Stimulated activated naive CD8-positive, alpha-beta T cell treated with anti-CD3 and anti-CD28 coated beads, Interleukin-15, Interleukin-2, amounts not matched to agents 100 U/mL and 50 U/mL, for 24 hours (primary cell): ENCODE results near the gene C3.
"Not testable (repeated sequence)": the region's sequence is repeated elsewhere in the genome, so short reads cannot be mapped to it uniquely, and the experiment has no call there.

Source experiments
- ATAC-seq: fragments of 150-1000 bp; cut with Tn5 transposase; one replicate; pipeline ENCODE4 v1.10.0; 2021
- DNase-seq: peaks from one replicate; pipeline ENCODE4 v3.0.0; 2021

The C3 gene

DNA sequence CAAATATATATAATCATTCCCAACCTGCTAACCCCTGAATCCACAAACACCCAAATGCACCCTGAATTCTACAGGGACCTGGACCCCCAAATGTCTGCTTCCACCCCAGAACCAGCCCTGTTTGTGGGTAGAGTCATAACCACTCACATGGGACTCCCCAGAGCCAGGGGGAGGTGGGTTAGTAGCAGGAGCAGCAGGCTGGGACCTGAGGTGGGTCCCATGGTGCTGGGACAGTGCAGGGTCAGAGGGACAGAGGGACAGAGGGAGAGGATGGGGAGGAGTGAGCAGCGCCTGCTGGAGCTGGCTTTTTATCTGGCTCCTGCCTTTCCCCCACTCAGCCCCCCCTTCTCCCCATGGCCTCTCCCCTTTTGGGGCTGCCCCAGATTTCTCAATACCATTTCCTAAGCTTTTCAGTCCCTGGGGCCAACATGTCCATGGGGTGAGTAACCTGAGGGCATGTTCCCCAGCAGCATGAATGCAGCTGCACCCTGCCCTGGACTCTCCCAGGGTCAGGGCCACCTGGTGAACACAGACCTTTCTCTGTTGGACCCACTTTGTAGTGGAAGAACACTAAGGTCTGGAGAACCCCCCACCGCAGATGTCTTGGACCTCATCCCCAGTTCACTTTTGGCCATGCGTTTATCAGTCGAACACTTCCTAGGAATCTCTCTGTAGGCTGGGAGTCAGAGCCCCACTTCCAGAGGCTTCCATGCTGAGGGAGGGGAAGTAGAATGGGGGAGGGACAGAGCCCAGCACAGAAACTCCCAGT is at the start of gene C3:
TSS of gene C3 (minus strand) at position 282 of the 769 bp plus-strand sequence. CDS start at position 221, 61 bp downstream.
- DNase-seq: no peak
- no peak for ATAC-seq

DNA sequence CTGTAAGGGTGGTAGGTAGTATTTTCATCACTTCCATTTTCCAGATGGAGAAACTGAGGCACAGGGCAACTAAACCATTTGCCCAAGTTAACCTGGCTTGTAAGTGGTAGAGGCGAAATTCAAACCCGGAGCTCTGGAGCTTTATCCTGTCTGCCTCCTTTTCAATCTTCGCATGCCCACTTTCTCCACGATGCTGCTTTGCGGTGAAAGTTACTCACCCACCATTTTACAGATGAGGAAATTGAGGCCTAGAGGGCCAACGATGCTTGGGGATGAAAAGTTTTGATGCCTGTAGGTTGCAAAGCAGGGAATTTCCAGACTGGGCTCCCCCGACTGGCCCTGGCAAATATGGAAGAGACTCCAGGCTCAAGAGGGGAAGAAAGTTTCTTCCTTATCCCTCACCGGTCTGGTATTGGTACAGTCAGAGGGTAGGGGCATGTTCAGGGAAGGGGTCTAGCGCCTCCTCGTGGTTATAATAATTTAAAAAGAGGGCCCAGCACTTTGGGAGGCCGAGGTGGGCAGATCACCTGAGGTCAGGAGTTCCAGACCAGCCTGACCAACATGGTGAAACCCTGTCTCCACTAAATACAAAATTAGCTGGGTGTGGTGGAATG is 48.7 kb upstream of the C3 start:
- DNase-seq (no peak), ATAC-seq (no peak)

GRCh38 chr19:6768236-6768785 is 47.9 kb upstream of the C3 start:
- peak; percentile 23 for DNase-seq
- no peak for ATAC-seq

DNA sequence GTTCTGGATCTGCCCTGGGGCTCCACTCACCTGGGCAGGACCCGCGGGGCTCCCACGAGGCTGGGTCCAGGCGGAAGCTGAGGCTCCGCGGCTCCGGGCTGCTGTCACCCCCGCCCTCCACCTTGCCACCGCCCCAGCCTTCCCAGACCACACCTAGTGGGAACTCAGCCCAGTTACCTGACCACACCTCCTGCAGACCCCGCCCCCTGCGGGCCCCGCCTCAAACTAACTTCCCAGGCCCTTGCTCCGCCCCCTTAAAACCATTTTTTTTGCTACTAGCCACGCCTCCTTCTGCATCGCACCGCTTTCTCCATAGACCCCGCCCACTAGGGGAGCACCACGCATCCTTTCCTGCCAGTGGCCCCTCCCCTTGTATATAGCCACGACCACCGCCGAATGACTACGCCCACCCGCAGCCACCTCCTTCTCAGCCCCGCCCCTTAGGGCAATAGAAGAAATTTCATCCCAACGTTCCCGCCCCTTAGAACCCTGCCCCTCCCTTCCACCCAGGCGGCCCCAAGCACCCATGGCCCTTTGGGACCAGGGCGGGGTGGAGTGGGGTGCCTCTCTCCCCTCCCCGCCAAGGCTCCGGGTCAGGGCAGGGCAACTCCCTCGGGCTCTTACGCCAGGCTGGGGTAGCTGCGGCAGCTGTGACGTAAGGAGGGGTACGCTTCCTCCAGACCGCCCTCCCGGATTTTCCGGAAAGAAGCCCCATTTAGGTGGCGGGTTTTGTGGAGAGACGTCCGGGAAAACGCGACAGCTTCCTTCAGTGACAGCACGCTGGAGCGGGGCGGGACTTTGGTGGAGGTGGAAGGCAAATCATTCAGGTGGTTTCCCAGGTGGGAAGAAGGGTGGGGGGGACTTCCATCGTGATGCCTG is 47.1 kb upstream of the C3 start, which contains the start of gene SH2D3A:
TSS of gene SH2D3A (minus strand) at position 79 of the 879 bp plus-strand sequence. CDS start 3,687 bp downstream, outside the sequence.
- DNase-seq (peak; percentile 93), ATAC-seq (peak; percentile 78)

DNA sequence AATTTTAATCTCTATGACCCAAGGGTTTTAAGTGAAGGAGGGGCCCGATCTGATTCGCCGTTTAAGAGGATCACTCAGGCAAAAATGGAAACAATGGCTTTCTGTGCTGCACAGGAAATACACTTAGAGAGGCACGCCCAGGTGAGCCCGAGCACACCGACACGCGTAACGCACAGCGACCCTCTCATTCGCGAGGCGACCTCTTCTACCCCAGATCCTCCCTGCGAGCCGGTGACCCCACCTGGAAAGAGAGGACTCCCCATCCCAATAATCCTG is 46.6 kb upstream of the C3 start:
- no peak for DNase-seq
- ATAC-seq: peak; percentile 20

DNA sequence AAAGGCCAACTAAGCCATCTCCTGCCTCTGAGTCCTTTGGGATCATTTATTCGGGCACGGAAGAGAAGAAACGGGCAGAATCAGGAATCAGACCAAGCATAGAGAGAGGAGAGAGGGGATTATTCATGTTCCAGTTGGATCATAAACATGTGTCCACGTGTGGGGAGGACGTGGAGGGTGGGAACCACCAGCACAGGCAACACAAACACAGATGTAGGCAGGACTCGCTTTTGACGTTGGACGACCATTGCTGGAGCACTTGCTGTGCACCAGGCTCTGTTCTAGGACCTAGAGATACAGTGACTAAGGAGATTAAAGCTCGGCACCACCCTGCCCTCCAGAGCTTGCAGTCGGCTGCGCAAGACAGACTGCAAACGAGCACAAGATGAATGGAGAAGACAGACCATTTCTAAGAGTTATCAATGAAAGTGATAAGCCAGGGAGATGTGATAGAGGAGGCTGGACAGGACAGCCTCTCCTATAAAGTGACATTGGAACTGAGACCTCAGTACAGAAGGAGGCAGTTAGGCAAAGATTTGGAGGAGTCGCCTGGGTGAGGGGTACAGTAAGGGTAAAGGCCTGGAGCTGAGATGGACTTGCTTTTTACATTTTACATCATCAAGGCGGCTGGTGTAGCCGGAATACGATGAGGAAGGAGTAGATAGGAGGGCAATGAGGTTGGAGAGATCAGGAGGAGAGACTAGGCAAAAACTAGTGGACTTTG is 46.1 kb upstream of the C3 start:
- DNase-seq (no peak), ATAC-seq (no peak)

GRCh38 chr19:6765738-6766356 is 45.4 kb upstream of the C3 start:
- DNase-seq (no peak), ATAC-seq (no peak)

- not testable (repeated sequence) for ATAC-seq, DNase-seq
Measured at GRCh38 chr19:6762253-6762797, 41.9 kb upstream of the C3 start.

DNA sequence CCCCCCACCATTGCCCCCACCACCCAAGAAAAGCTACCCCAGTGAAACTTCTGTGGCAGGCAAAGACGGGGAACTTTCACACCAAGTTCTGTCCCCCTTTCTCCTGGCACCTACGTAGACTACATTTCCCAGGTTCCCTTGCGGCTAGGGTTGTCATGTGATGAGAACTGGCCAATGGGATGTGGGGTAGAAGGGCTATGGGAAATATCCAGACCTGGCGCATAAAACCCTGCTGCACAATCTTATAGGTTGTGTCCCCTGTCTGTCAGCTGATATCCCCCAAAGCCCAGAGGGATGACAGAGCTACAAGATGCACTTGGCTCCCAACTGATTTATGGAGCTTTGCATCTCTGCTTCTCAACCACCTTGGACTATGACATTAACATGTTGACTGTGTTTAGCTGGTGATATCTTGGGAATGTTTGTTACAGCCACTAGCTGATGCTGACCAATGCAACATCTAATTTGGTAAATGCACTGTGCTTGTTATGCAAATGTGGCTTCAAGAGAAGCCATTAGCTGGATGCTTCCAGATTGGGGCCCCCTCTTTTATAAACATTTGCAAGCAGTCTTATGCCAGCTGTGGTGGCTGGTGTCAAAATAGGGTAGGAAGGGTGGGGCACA is 40.7 kb upstream of the C3 start:
- peak; percentile 40 for DNase-seq

GRCh38 chr19:6760606-6761005 is 40.2 kb upstream of the C3 start:
- no peak for DNase-seq
- no peak for ATAC-seq

More for the DNA sequence above, 40.7 kb upstream of the C3 start:
- no peak for ATAC-seq

GRCh38 chr19:6754653-6755463 is 34.4 kb upstream of the C3 start:
- no peak for ATAC-seq
- DNase-seq: no peak

GRCh38 chr19:6754136-6754535 is 33.7 kb upstream of the C3 start:
- ATAC-seq (no peak), DNase-seq (no peak)

DNA sequence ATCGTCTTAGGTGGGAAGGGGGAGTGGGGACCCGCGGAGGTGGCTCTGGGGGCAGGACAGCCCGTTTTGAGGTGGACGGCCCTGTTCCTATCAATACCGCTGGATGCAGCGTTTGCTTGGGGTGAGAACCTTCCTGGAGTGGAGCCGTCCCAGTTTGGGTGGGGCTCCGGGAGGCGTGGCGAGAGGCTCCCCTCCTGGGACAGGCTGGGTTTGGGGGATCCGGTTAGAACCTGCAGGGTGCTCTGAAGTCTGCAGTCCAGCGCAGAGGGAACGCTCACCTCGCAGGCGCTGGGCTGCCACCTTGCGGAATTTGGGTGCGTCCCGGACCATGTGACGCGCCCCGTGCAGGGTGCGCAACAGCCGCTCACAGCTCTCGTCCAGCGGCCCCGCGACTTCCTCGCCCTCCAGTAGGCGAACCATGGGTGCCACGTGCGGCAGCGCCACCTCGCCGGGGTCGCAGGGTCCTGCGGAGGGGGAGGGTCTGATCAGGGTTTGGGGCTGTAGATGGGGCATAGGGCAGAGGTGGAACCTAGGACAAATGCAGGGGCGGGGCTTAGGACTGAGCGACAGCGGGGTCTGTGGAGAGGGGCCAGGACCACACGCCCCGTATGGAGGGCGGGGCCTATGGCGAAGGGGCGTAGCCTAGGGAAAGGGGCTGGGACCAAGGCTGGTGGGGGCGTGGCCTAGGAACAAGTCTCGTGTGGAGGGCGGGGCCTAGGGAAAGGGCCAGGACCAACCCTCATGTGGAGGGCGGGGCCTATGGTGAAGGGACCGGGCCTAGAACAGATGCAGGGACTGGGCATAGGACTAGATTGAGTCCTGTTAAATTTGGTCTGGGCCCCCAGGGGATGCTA is 33.0 kb upstream of the C3 start:
- peak; percentile 94 for ATAC-seq
- DNase-seq: peak; percentile 91

GRCh38 chr19:6752256-6753177 is 32.1 kb upstream of the C3 start:
- DNase-seq: no peak

GRCh38 chr19:6751189-6751588 is 30.7 kb upstream of the C3 start:
- ATAC-seq: no peak
- no peak for DNase-seq

More at GRCh38 chr19:6752256-6753177, 32.1 kb upstream of the C3 start:
- no peak for ATAC-seq

DNA sequence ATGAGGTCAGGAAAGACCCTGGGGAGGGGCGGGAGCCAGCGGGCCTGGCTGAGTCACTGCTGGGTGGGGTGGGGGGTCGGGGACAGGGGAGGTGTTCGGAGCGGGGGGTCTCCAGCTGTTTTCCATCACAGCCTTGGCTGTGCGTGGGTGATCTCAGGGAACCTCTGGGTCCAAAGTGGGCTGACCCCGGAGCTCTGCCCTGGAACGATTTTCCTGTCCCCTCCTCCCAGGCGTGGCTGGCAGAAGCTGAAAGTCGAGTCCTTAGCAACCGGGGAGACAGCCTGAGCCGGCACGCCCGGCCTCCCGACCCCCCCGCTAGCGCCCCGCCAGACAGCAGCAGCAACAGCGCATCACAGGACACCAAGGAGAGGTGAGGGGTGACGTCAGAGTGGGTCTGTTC is 29.6 kb upstream of the C3 start:
- no peak for DNase-seq

GRCh38 chr19:6748543-6748942 is 28.1 kb upstream of the C3 start:
- ATAC-seq: not testable (repeated sequence)

More for the DNA sequence above, 29.6 kb upstream of the C3 start:
- no peak for ATAC-seq

GRCh38 chr19:6745965-6746364 is 25.5 kb upstream of the C3 start:
- DNase-seq (no peak), ATAC-seq (no peak)

More at GRCh38 chr19:6748543-6748942, 28.1 kb upstream of the C3 start:
- DNase-seq: not testable (repeated sequence)
